GM19035 (cell line): ENCODE measurements around the gene TRAPPC4.
"Not testable (repeated sequence)": the region's sequence is repeated elsewhere in the genome, so short reads cannot be mapped to it uniquely, and the experiment has no call there.

ENCODE experiments used
- ATAC-seq: cut with Tn5 transposase; IDR thresholded peaks from one replicate; pipeline ENCODE4 v1.9.1; 2021; ENCODE audit not compliant: unreplicated experiment

Gene TRAPPC4

GRCh38 chr11:119012629-119013170 is 5.9 kb upstream of the TRAPPC4 start:
- ATAC-seq, result no peak

DNA sequence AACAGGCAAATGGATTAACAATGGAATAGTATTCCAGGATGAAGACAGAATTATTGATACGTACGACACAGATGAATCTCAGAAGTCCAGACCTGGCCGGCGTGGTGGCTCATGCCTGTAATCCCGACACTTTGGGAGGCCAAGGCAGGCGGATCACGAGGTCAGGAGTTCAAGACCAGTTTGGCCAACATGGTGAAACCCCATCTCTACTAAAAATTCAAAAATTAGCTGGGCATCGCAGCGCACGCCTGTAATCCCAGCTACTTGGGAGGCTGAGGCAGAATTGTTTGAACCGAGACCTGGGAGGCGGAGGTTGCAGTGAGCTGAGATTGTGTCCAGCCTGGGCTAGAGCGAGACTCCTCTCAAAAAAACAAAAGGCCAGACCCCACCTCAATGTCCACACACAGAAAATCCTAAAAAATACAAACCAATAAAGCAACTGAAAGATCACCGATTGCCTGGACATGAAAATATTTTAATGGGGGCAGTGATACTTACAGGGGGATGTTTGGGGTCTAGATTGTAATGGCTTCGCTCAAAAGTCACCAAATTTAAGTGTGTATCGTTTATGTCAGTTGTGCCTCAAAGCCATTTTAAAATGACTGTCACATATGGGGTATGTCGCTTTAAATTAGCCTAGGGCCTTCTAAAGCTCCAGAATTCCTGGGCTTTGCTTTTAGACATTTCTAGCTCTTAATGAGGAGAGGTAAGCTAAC is 4.2 kb upstream of the TRAPPC4 start:
- no peak for ATAC-seq

GRCh38 chr11:119015054-119015611 is 3.4 kb upstream of the TRAPPC4 start:
- no peak for ATAC-seq

GRCh38 chr11:119016216-119017009 is 2.2 kb upstream of the TRAPPC4 start:
- no peak for ATAC-seq

GRCh38 chr11:119017377-119017776 is 1.2 kb upstream of the TRAPPC4 start:
- not testable (repeated sequence) for ATAC-seq

GRCh38 chr11:119019996-119020395 is 1.4 kb downstream of the TRAPPC4 start:
- ATAC-seq, result no peak

- ATAC-seq, result no peak
These were observed 3.1 kb downstream of the TRAPPC4 start for GRCh38 chr11:119021631-119022030.

DNA sequence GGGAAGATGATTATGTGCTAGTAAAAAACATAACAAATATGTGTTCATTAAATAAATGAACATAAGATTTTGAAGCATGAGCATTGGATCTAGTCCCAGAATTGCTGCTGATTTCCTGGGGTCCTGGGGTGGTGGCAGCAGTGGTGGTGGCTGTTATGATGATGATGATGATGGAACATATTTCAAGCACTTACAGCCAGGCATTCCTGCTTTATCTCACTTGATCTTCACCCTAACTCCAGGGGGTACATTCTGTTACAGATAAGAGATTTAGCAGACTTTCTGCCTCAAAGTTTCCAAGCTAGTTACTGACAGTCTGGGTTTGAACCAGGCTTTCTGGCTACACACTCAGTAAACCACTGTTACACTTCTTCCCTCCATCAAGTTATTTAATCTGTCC is 5.2 kb downstream of the TRAPPC4 start:
- ATAC-seq, result no peak

DNA sequence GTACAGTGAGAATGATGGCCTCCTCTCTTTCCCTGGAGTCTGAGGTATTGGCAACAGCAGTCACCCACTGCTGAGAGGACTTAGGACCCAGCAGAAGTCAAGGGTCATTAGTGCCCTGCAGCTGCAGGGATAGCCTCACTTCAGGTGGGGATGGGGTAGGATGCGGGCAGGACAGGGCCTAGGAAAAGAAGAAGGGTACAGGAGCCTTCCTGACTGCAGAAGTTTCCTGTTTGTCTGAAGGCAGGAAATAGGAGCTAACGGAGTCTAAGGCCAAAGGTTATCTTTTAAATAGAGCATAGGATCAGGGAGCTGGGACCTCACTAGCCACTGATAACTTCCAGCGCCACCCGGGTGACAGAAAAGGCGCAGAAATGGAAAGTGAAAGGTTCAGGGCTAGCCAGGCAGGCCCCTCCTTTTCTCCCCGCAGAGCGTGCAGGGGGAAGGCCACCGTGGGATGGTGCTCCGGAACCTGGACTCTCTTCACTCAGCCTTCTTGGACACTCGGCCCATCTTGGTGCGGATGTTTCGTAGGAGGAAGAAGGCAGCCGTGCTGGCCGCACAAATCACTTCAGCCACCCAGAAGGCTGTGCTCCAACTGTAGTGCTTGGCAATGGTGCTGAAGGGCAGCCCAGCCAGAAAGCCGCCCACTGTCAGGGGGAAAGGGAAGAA is 6.0 kb downstream of the TRAPPC4 start:
- no peak for ATAC-seq

- ATAC-seq, result no peak
These were observed 6.5 kb downstream of the TRAPPC4 start for GRCh38 chr11:119025099-119025473.

GRCh38 chr11:119025541-119025940 is 7.0 kb downstream of the TRAPPC4 start:
- no peak for ATAC-seq

GRCh38 chr11:119025978-119026766 is 7.6 kb downstream of the TRAPPC4 start:
- no peak for ATAC-seq

DNA sequence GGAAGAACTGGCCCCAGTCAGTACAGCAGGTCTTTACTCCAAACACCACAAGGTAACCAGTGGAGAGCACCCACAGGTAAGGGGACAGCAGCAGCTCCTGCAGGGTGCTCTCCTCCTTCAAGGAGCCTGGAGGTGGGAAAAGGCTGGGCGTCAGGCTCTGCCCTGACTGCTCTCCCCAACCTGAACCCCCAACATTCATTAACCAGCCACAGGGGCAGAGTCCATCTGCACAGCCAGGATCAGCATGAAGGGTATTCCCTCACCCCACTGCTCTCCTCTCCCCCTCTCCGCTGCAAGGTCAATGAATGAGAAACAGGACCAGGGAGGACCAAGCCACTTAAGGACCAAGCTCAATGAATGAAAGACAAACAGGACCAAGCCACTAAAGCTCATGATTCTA is 8.4 kb downstream of the TRAPPC4 start:
- ATAC-seq, result no peak

DNA sequence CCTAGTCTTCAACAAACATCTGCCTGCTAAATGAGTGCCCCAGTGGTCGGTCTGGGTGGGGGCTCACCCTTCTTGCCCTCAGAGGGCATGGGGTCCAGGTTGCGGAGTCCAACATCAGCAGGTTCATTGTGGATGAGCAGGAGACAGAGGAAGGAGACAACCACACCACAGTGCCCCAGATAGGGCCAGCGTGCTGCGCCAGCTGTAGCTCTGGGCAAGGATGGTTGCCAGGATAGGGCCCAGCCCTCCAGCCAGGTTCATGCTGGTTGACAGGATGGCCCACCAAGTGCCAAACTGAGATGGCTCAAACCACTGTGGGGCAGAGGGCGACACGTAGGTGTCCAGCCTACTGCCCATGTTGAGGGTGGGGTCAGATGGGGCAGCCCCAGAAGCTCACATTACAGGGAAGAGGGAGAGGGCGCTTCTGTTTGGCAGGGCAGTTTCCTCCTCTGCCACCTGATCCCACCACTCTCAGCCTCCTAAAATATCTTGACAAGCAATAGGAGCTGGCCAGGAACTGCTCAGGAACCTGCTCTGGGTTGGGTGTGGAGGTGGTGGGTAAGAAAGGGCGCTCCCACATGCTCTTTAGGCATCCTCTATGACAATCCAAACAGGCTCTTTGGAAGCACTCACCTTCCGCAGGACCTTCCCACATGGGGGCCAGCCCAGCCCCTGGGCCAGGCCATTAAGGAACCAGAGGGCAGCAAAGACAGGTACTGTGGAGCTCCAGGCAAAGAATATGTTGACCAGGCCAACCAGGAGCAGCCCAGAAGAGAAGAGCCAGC is 9.2 kb downstream of the TRAPPC4 start:
- no peak for ATAC-seq

GRCh38 chr11:119028346-119029068 is 9.9 kb downstream of the TRAPPC4 start:
- ATAC-seq, result no peak

- ATAC-seq, result no peak
These were observed 10.4 kb downstream of the TRAPPC4 start for GRCh38 chr11:119029069-119029339.

DNA sequence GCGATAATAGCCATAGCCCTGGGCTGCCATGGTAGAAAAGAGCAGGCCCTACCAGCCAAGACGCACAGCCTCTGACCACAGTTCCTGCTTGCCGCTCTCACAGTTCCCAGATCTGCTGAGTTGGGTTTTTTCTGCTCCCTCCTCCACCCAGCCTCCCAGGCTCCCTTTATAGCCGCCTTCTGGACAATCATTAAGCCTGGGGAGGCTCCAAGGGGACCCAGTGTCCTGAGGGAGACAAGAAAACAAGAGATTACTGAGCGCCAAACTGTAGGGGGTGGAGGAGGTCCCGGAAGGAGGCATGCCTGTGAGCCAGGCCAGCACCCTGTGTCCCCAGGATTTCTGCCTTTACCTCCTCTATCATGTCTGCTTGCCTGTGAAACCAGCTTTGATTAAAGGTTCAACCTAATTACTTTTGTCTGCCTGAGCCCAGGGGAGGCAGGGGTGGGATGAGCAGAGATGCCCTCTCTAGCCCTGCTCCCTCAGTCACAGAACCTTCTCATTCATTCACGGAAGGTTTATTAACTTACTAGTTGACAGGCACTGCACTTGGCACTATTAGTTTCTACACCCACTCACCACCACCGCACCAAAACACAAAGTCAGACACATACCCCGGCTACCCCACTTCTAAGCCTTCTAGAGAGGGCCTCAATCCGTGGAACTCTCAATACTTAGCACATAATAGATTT is 10.9 kb downstream of the TRAPPC4 start:
- peak; percentile 5 for ATAC-seq

- ATAC-seq, result peak; percentile 18
These were observed 11.4 kb downstream of the TRAPPC4 start for GRCh38 chr11:119030029-119030328.
